Transverse colon (tissue), 4 donors: ENCODE results near the gene RPL10. TPM values are rescaled to one million over a fixed set of nuclear protein-coding genes. Genes with fewer than 3 reads are reported as not detected.
"Not testable (repeated sequence)": the region's sequence is repeated elsewhere in the genome, so short reads cannot be mapped to it uniquely, and the experiment has no call there.

Source experiments
- DNase-seq: peaks from one replicate; pipeline ENCODE4 v3.0.0-alpha.2; 2019
- H3K27ac ChIP-seq, 4 donors: fragments of 200-600 bp; sonication (generic); 2 replicates each; pipeline ENCODE4 v1.5.1; 2016 to 2018; ENCODE audit warnings: inconsistent platforms in 4 of 4
- H3K27me3 ChIP-seq: fragments of 200-600 bp; sonication (generic); 2 replicates; pipeline ENCODE4 v1.5.1; 2017; ENCODE audit warnings: inconsistent platforms
- H3K36me3 ChIP-seq, 4 donors: fragments of 200-600 bp; sonication (generic); 2 replicates each; pipeline ENCODE4 v1.5.1; 2017 to 2019; ENCODE audit warnings: inconsistent platforms in 4 of 4
- H3K4me1 ChIP-seq, 4 donors: fragments of 200-600 bp; sonication (generic); 2 replicates each; pipeline ENCODE4 v1.5.1; 2017 to 2020; ENCODE audit warnings: inconsistent platforms in 4 of 4
- H3K4me3 ChIP-seq, 4 donors: fragments of 200-600 bp; sonication (generic); 1 replicate in 1 of 4; 2 replicates in 3 of 4; pipeline versions ENCODE4 v1.5.1 to v1.6.1; 2017 to 2019; ENCODE audit warnings: inconsistent platforms in 4 of 4
- H3K9me3 ChIP-seq, 2 donors: fragments of 200-600 bp; sonication (generic); 2 replicates each; pipeline ENCODE4 v1.5.1; 2017 to 2019; ENCODE audit warnings: inconsistent platforms in 2 of 2
- CTCF ChIP-seq, 5 experiments: fragments of 200-600 bp in 3 of 5; fragments of 450-650 bp in 2 of 5; sonication (generic) in 3 of 5; IDR thresholded peaks; 1 replicate in 2 of 5; 2 replicates in 3 of 5; pipeline ENCODE4 v1.5.1; 2016 to 2017; ENCODE audit warnings: antibody characterized with exemption in 5 of 5, inconsistent platforms in 3 of 5, mild to moderate bottlenecking in 2 of 5, moderate library complexity in 1 of 5
- EP300 ChIP-seq: sonication (generic); formaldehyde crosslinking; IDR thresholded peaks from one replicate; pipeline ENCODE4 v1.6.1; 2017; ENCODE audit warnings: antibody characterized with exemption, low read depth
- POLR2A ChIP-seq: fragments of 450-650 bp; IDR thresholded peaks from one replicate; pipeline ENCODE4 v1.6.1; 2016; ENCODE audit warnings: antibody characterized with exemption, mild to moderate bottlenecking, moderate library complexity
- POLR2AphosphoS5 ChIP-seq, 3 donors: sonication (generic); formaldehyde crosslinking; IDR thresholded peaks; one replicate each; pipeline ENCODE4 v1.6.1; 2016; ENCODE audit warnings: antibody characterized with exemption in 3 of 3
- WGBS, 2 donors: methylation state at CpG; one replicate each; pipeline ENCODE4 v1.1.5; 2018; ENCODE audit warnings: low coverage in 1 of 2; 5-methylcytosine and 5-hydroxymethylcytosine counted together
- in situ Hi-C, 4 donors: fragments of 200-750 bp; cut with MboI; loops; one replicate each; pipeline versions ENCODE4 v1.15.0 to v1.15.1; 2017; ENCODE audit warnings: low sequenced_read_pairs in 3 of 4, low pct_ligation_motif_present in 1 of 4, low pct_unique_long_range_greater_than_20kb in 1 of 4
- intact Hi-C: fragments of 100-400 bp; cut with DNase I; formaldehyde crosslinking; loops from one replicate; pipeline ENCODE4 v1.15.1; 2023; ENCODE audit warnings: low total_unique reads
- total RNA-seq, 4 donors: library from RNA; depleted of rRNA; stranded (reverse); fragments of >200 nt; gene quantifications; one replicate each; pipeline ENCODE4 v1.1.0, GENCODE V29; 2016

The RPL10 gene
- total RNA-seq, 4 donors from 2014 or later = 1,352 to 4,861 (median 3,415) TPM

- Histone ChIP-seq H3K27ac (peak overlapping the region; percentile 62 to 86 (median 73)), H3K4me3 (peak overlapping the region in 1 of 4 donors; percentile 30)
- WGBS, 2 donors = 50% methylated on average over 30 of the region's 121 CpGs; no CpG with 5 or more reads in 1 of the 2 donors
- H3K4me1 ChIP-seq, H3K9me3 ChIP-seq, in situ Hi-C loops, H3K36me3 ChIP-seq, DNase-seq, H3K27me3 ChIP-seq, intact Hi-C loops: not testable (repeated sequence)
Measured at GRCh38 chrX:154389812-154390747, 8.1 kb upstream of the RPL10 start.

GRCh38 chrX:154396363-154396762 lies 1.8 kb upstream of the RPL10 start:
- H3K4me3 ChIP-seq, H3K27me3 ChIP-seq, H3K9me3 ChIP-seq, in situ Hi-C loops: not testable (repeated sequence)
- Histone ChIP-seq H3K27ac (peak overlapping the region; percentile 97 to 99 (median 98)), H3K4me1 (peaks cover 0 to 20% (median 8%) of the 10 kb centered on the region in 4 donors), H3K36me3 (peaks cover 0 to 10% (median 0%) of the 10 kb centered on the region in 4 donors)
- 92% methylated on average over 15 of the region's 17 CpGs; no CpG with 5 or more reads in 1 of the 2 donors for WGBS, 2 donors
- intact Hi-C loops = loop anchor here (5.0 kb wide), 1 partner anchor 44 kb away; no protein-coding TSS in a partner anchor
- DNase-seq = peak; percentile 6

- peak; percentile 83 for DNase-seq
- Histone ChIP-seq H3K9me3 (no peaks in the 10 kb centered on the region), H3K27ac (peak overlapping the region; percentile 97 to 99 (median 98)), H3K4me3 (peak overlapping the region; percentile 51 to 84 (median 56)), H3K27me3 (no peaks in the 10 kb centered on the region), H3K4me1 (peaks cover 0 to 20% (median 8%) of the 10 kb centered on the region in 4 donors), H3K36me3 (peaks cover 0 to 10% (median 0%) of the 10 kb centered on the region in 4 donors)
- TF ChIP-seq POLR2A (no peak), POLR2AphosphoS5 (IDR thresholded peaks at IDR 0.05) (peak; percentile 28 to 59 (median 34))
- WGBS, 2 donors = 54% methylated on average over 49 of the region's 53 CpGs; no CpG with 5 or more reads in 1 of the 2 donors
- in situ Hi-C loops = no loop called here
- intact Hi-C loops = loop anchor here (5.0 kb wide), 1 partner anchor 45 kb away; no protein-coding TSS in a partner anchor
Measured at GRCh38 chrX:154396973-154397887, 947 bp upstream of the RPL10 start.

DNA sequence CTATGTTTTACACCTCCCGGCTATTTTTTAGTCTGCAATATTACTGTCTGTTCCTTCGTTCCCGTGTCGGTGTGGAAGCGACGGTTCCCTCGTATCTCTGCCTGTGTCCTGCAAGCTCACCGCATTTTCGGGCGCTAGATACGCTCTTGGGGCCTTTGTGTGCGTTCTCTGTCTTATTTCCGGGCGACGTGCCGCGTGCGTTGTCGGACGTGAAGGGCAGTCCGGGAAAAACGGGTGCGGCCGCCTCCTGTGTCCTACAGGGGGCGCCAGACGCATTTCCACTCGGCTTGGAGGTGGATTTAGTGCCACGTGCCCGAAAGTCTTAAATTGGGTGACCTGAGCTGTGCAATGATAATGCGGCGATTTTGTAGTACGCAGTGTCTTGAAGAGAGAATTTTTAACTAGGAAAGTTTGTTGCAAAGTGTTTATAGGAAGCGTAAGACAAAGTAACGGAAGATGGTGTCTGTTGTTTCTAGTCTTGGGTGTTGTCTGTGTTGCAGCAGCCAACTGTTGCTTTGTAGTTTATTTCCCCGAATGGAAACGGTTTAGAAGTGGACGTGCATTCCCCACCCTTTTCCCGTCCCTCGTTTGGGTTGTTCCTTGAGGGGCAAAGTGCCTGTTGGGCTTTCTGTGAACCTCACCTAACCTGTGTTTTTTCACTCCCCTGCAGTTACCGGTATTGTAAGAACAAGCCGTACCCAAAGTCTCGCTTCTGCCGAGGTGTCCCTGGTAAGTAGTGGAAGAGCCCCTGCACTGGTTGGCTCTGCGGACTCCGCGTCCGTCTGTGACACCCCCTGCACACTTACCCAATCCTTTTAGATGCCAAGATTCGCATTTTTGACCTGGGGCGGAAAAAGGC lies 720 bp downstream of the RPL10 start:
- no peak for TF ChIP-seq EP300
- no peak for TF ChIP-seq POLR2AphosphoS5 (IDR thresholded peaks at IDR 0.05)
- peak; percentile 78 to 91 (median 80) for TF ChIP-seq CTCF (IDR thresholded peaks at IDR 0.05)
- TF ChIP-seq POLR2A = no peak
- Histone ChIP-seq H3K27ac (peak overlapping the region; percentile 97 to 99 (median 98)), H3K9me3 (no peaks in the 10 kb centered on the region), H3K36me3 (peaks cover 0 to 10% (median 0%) of the 10 kb centered on the region in 4 donors), H3K4me3 (peak overlapping the region; percentile 60 to 84 (median 67)), H3K27me3 (no peaks in the 10 kb centered on the region), H3K4me1 (peaks cover 0 to 20% (median 8%) of the 10 kb centered on the region in 4 donors)
- peak; percentile 91 for DNase-seq
- 49% methylated on average over 49 of the region's 49 CpGs; no CpG with 5 or more reads in 1 of the 2 donors for WGBS, 2 donors
- in situ Hi-C loops (no loop called here), intact Hi-C loops (loop anchor here (5.0 kb wide), 1 partner anchor 47 kb away; no protein-coding TSS in a partner anchor)
